ENCODE measurements around the gene NEK10.

The NEK10 gene

DNA sequence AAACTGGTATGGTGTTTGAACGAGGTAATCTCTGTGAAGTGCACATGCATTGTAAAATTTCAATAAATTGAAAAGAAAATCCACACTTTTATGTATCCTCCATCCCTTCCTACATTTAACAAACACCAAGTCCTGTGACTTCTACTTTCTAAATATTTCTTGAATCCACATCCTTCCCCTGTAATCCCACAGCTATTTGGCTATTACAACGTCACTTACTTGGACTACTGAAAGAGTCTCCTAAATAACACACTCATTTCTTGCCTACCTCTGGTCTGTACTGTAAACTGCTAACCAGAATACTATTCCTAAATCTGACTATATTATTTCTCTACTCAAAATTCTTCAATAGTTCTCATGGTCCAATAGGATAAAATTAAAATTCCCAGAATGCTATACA is 176.1 kb downstream of the NEK10 start:
- Histone ChIP-seq H3K9me2 (replicated peaks; ENCODE audit: insufficient read depth, low read length) (no peaks in the 10 kb centered on the region), H3K27ac (ENCODE audit: low read length) (no peak overlapping the region), H2AFZ (ENCODE audit: low read length) (no peak overlapping the region), H3K79me2 (ENCODE audit: low read length) (no peaks in the 10 kb centered on the region), H3K4me2 (ENCODE audit: low read depth, low read length) (no peak overlapping the region), H4K20me1 (ENCODE audit: insufficient read depth, low read length) (no peaks in the 10 kb centered on the region), H3K27me3 (replicated peaks; ENCODE audit: insufficient read depth, low read length) (no peaks in the 10 kb centered on the region), H3K9me3 (replicated peaks; ENCODE audit: insufficient read depth, low read length) (no peaks in the 10 kb centered on the region), H3K4me1 (ENCODE audit: low read length) (no peaks in the 10 kb centered on the region), H3F3A (ENCODE audit: insufficient read depth, low read length) (no peaks in the 10 kb centered on the region), H3K36me3 (replicated peaks; ENCODE audit: insufficient read depth, low read length) (no peaks in the 10 kb centered on the region), H3K9ac (ENCODE audit: low read length) (no peak overlapping the region), H3K4me3 (ENCODE audit: low read length) (no peak overlapping the region)
- no peak for DNase-seq
- TF ChIP-seq EZH2phosphoT487 (IDR thresholded peaks at IDR 0.05; ENCODE audit: low read length) (no peak), EZH2 (optimal IDR thresholded peaks at IDR 0.05; ENCODE audit: low read depth, low read length) (no peak), CTCF (IDR thresholded peaks at IDR 0.05; ENCODE audit: low read length) (no peak)

DNA sequence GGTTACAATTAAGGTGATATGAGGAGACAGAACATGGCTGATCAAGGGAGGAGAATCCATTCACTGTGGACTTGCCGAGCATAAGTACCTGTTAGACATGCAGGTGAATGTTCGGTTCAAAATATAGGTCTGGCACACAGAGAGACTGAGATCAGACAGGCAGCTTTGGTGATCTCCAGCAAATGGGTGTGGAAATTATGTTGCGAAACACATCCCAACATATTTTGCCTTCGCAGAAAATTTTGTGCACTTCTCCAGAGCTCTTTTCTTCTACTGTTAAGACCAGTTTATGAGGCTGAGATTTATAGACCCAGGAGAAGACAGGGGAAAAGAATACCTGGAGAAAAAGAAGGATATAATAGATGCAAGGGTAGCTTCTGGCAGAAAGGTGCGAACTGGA is 183.2 kb downstream of the NEK10 start:
- Histone ChIP-seq H3K4me3 (ENCODE audit: low read length) (no peak overlapping the region), H2AFZ (ENCODE audit: low read length) (no peak overlapping the region), H3K79me2 (ENCODE audit: low read length) (no peaks in the 10 kb centered on the region), H3K27ac (ENCODE audit: low read length) (no peak overlapping the region), H3K9me3 (replicated peaks; ENCODE audit: insufficient read depth, low read length) (no peaks in the 10 kb centered on the region), H3K4me1 (ENCODE audit: low read length) (no peaks in the 10 kb centered on the region), H3K9me2 (replicated peaks; ENCODE audit: insufficient read depth, low read length) (no peaks in the 10 kb centered on the region), H3F3A (ENCODE audit: insufficient read depth, low read length) (no peaks in the 10 kb centered on the region), H4K20me1 (ENCODE audit: insufficient read depth, low read length) (no peaks in the 10 kb centered on the region), H3K9ac (ENCODE audit: low read length) (no peak overlapping the region), H3K36me3 (replicated peaks; ENCODE audit: insufficient read depth, low read length) (no peaks in the 10 kb centered on the region), H3K27me3 (replicated peaks; ENCODE audit: insufficient read depth, low read length) (no peaks in the 10 kb centered on the region), H3K4me2 (ENCODE audit: low read depth, low read length) (no peak overlapping the region)
- no peak for TF ChIP-seq CTCF (IDR thresholded peaks at IDR 0.05; ENCODE audit: low read length)
- TF ChIP-seq EZH2phosphoT487 (IDR thresholded peaks at IDR 0.05; ENCODE audit: low read length) = no peak
- TF ChIP-seq EZH2 (optimal IDR thresholded peaks at IDR 0.05; ENCODE audit: low read depth, low read length) = no peak
- no peak for DNase-seq

DNA sequence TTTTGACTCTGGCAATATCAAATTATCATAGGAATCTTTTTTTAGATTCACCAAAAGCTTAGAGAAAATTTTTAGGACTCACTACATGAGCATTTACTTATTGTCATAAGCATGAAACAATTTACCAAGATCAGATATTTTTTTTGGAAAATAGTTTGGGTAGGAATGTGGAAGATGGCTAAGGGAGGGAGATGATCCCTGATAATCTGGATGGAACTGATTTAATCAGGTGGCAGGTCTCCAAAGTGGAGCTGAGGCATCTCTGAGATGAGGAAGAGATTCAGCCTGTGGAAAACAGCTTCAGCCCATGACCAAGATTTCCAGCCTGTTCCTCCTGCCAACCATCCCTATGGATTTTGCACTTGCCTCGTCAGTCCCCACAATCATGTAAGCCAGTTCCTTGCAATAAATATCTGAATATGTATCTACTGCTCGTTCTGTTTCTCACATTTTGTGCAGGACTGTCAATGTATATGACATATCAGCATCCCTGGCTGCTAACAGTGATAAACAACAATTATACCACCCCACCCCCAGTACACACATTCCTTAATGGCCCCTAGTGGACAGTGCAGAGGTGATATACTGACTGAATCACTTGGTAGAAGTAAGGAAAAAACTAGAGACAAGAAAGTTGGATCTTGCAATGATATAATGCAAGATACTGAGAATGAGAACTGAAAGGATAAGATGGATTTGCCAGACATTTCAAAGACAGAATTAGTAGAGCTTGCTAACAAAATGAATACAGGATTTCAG is 183.8 kb downstream of the NEK10 start:
- Histone ChIP-seq H3K4me1 (ENCODE audit: low read length) (no peaks in the 10 kb centered on the region), H3F3A (ENCODE audit: insufficient read depth, low read length) (no peaks in the 10 kb centered on the region), H2AFZ (ENCODE audit: low read length) (no peak overlapping the region), H3K4me3 (ENCODE audit: low read length) (no peak overlapping the region), H3K27ac (ENCODE audit: low read length) (no peak overlapping the region), H3K9me2 (replicated peaks; ENCODE audit: insufficient read depth, low read length) (no peaks in the 10 kb centered on the region), H3K9ac (ENCODE audit: low read length) (no peak overlapping the region), H3K4me2 (ENCODE audit: low read depth, low read length) (no peak overlapping the region), H3K27me3 (replicated peaks; ENCODE audit: insufficient read depth, low read length) (no peaks in the 10 kb centered on the region), H3K79me2 (ENCODE audit: low read length) (no peaks in the 10 kb centered on the region), H4K20me1 (ENCODE audit: insufficient read depth, low read length) (no peaks in the 10 kb centered on the region), H3K36me3 (replicated peaks; ENCODE audit: insufficient read depth, low read length) (no peaks in the 10 kb centered on the region), H3K9me3 (replicated peaks; ENCODE audit: insufficient read depth, low read length) (no peaks in the 10 kb centered on the region)
- TF ChIP-seq CTCF (IDR thresholded peaks at IDR 0.05; ENCODE audit: low read length) (no peak), EZH2 (optimal IDR thresholded peaks at IDR 0.05; ENCODE audit: low read depth, low read length) (no peak), EZH2phosphoT487 (IDR thresholded peaks at IDR 0.05; ENCODE audit: low read length) (no peak)
- DNase-seq = no peak

Measured in MM.1S (cell line).